ENCODE results near the gene PEMT. TPM values are rescaled to one million over a fixed set of nuclear protein-coding genes. Genes with fewer than 3 reads are reported as not detected.
"Not testable (repeated sequence)": the region's sequence is repeated elsewhere in the genome, so short reads cannot be mapped to it uniquely, and the experiment has no call there.

The PEMT gene
- total RNA-seq, 1 donor from 2014 or later, result 41.9 TPM

DNA sequence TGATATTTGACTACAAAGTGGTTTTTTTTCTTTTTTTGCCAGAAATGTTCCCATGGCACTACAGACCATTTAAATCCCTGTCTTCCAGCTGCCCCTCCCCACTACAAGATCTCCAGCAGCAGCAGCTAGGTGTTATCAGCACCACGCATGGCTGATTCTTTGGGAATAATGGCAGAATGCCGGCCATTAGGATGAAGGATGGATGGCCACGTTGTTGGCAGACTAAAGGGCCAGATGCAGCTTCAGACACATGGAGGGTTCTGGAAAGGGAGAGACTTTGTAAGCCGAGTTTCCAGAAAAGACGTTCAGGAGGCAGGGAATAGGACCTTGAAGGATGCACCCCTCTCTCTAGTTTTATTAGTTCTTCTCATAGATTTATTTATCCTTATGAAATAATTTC is 125.0 kb downstream of the PEMT start:
- H3K36me3 Mint-ChIP-seq, result no peaks in the 10 kb centered on the region
- H3K9me3 Mint-ChIP-seq, result no peaks in the 10 kb centered on the region
- no peak for DNase-seq (ENCODE audit: low spot score in 2 of 2, unreplicated experiment in 2 of 2)
- TF ChIP-seq, protein P1, sequence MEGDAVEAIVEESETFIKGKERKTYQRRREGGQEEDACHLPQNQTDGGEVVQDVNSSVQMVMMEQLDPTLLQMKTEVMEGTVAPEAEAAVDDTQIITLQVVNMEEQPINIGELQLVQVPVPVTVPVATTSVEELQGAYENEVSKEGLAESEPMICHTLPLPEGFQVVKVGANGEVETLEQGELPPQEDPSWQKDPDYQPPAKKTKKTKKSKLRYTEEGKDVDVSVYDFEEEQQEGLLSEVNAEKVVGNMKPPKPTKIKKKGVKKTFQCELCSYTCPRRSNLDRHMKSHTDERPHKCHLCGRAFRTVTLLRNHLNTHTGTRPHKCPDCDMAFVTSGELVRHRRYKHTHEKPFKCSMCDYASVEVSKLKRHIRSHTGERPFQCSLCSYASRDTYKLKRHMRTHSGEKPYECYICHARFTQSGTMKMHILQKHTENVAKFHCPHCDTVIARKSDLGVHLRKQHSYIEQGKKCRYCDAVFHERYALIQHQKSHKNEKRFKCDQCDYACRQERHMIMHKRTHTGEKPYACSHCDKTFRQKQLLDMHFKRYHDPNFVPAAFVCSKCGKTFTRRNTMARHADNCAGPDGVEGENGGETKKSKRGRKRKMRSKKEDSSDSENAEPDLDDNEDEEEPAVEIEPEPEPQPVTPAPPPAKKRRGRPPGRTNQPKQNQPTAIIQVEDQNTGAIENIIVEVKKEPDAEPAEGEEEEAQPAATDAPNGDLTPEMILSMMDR (IDR thresholded peaks at IDR 0.05; ENCODE audit: unreplicated experiment), result no peak
- H3K4me3 Mint-ChIP-seq, result no peak overlapping the region
- H3K4me1 Mint-ChIP-seq, result no peaks in the 10 kb centered on the region
- H3K27ac Mint-ChIP-seq, result no peak overlapping the region
- peaks cover 73% of the 10 kb centered on the region for H3K27me3 Mint-ChIP-seq (ENCODE audit: low read depth)

DNA sequence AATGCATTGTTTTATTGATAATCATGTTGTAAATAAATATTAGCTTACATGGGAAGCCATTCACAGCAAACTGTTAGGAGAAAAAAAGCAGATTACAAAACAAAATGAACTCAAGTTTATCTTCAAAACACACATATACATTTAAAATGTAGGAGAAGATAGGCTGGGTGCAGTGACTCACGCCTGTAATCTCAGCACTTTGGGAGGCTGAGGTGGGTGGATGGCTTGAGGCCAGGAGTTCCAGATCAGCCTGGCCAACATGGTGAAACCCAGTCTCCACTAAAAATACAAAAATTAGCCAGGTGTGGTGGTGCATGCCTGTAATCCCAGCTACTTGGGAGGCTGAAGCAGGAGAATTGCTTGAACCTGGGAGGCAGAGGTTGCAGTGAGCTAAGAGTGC is 125.6 kb downstream of the PEMT start:
- H3K4me1 Mint-ChIP-seq; DNase-seq (ENCODE audit: low spot score in 2 of 2, unreplicated experiment in 2 of 2); H3K4me3 Mint-ChIP-seq; H3K36me3 Mint-ChIP-seq; H3K27ac Mint-ChIP-seq; H3K9me3 Mint-ChIP-seq: not testable (repeated sequence)
- peaks cover 70% of the 10 kb centered on the region for H3K27me3 Mint-ChIP-seq (ENCODE audit: low read depth)

DNA sequence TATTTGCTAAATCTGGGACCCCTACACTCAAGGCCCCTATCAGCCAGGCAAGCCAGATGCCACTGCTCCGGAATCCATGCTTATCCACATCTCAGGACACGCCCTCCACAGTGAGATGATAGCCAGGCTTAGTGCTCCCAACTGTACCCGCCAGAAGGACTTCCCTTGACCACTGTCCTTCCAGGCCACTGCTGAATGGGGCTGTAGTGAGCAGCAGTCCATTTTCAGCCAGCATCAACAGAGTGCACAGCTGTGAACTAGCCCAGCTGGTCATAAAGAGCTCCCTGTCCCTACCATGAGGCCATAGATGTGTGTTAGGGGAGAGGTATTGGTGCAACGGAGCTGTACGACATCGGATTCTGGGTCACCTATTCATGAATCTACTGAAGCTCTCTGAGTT is 127.7 kb downstream of the PEMT start:
- H3K27me3 Mint-ChIP-seq (ENCODE audit: low read depth), result peaks cover 53% of the 10 kb centered on the region
- H3K36me3 Mint-ChIP-seq, result no peaks in the 10 kb centered on the region
- TF ChIP-seq, protein P1 (IDR thresholded peaks at IDR 0.05; ENCODE audit: unreplicated experiment), result no peak
- DNase-seq (ENCODE audit: low spot score in 2 of 2, unreplicated experiment in 2 of 2), result no peak
- H3K4me1 Mint-ChIP-seq, result no peaks in the 10 kb centered on the region
- peaks cover 8% of the 10 kb centered on the region for H3K9me3 Mint-ChIP-seq
- no peak overlapping the region for H3K27ac Mint-ChIP-seq
- H3K4me3 Mint-ChIP-seq, result no peak overlapping the region

DNA sequence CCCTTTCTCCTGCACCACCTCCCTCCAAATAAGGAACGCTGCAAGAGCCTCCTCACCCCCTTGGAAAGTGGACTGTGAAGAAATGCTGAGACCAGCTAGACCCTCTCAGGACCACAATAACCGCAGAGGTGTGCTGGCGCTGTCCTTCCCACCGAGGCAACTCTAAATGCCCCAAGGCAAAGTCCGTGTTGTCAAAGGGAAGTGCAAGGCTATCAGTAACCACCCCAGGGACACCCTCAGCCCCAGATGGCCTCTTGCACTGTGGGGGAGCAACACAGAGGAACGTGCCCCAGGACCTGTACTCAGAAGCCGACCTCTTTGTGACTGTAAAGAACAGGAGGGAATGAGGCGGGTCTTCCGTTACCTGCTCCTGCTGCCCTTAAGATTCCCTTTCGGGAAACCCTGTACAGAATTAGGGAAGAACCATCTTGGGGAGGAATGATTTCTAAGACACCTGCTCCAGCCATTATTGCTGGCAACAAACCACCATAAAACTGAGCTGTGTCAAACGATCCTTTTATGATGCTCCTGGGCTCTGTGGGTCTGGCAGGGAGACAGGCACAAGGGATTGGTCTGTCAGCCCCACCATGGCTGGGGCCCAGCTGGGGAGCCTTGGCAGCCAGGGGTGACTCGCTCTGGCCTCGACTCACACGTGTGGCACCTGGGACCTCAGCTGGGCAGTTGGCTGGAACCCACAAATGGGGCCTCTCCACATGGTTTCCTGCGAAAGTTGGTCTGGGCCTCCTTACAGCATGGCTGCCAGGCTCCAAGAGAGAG is 129.3 kb downstream of the PEMT start:
- Mint-ChIP-seq H3K27ac (no peak overlapping the region), H3K4me3 (no peak overlapping the region), H3K4me1 (no peaks in the 10 kb centered on the region), H3K9me3 (peaks cover 8% of the 10 kb centered on the region), H3K27me3 (ENCODE audit: low read depth) (peaks cover 46% of the 10 kb centered on the region), H3K36me3 (no peaks in the 10 kb centered on the region)
- TF ChIP-seq, protein P1 (IDR thresholded peaks at IDR 0.05; ENCODE audit: unreplicated experiment), result no peak
- DNase-seq (ENCODE audit: low spot score in 2 of 2, unreplicated experiment in 2 of 2), result no peak

DNA sequence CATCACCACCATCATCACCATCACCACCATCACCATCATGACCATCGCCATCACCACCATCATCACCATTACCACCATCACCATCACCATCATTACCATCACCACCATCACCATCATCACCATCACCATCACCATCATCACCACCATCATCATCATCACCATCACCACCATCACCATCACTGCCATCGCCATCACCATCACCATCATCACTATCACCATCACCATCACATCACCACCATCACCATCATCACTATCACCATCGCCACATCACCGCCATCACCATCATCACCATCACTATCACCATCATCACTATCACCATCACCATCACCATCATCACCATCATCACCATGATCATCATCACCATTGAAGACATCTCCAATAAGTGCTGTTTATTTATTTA is 131.5 kb downstream of the PEMT start:
- Mint-ChIP-seq H3K27ac (no peak overlapping the region), H3K4me1 (no peaks in the 10 kb centered on the region), H3K9me3 (peaks cover 8% of the 10 kb centered on the region), H3K27me3 (ENCODE audit: low read depth) (peaks cover 42% of the 10 kb centered on the region), H3K36me3 (no peaks in the 10 kb centered on the region), H3K4me3 (no peak overlapping the region)
- TF ChIP-seq, protein P1 (IDR thresholded peaks at IDR 0.05; ENCODE audit: unreplicated experiment), result no peak
- DNase-seq (ENCODE audit: low spot score in 2 of 2, unreplicated experiment in 2 of 2), result no peak

DNA sequence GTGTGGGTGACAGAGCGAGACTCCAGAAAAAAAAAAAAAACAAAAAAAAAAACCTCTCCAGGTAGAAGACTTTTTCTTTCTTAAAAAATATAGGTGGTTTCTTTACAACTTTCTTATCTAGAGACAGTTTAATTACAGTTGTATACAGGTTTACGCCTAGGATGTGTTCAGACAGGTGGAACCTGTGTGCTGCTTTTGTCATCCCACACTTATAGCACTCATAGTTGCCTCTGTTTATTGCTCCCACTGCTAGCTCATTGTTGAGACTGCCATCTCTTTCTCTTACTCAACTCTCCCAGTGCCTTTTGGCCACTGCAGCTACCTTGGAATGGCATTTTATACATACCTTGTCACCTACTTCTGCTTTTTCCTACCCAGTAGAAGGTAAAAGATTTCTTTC is 133.8 kb downstream of the PEMT start:
- peaks cover 8% of the 10 kb centered on the region for H3K9me3 Mint-ChIP-seq
- H3K4me3 Mint-ChIP-seq, result no peak overlapping the region

More for the DNA sequence above, 133.8 kb downstream of the PEMT start:
- no peaks in the 10 kb centered on the region for H3K36me3 Mint-ChIP-seq
- DNase-seq (ENCODE audit: low spot score in 2 of 2, unreplicated experiment in 2 of 2), result no peak
- H3K4me1 Mint-ChIP-seq, result no peaks in the 10 kb centered on the region
- no peak overlapping the region for H3K27ac Mint-ChIP-seq
- TF ChIP-seq, protein P1 (IDR thresholded peaks at IDR 0.05; ENCODE audit: unreplicated experiment), result no peak
- H3K27me3 Mint-ChIP-seq (ENCODE audit: low read depth), result peaks cover 24% of the 10 kb centered on the region

All from mesothelial cell of epicardium (in vitro differentiated cells).